ENCODE data around the gene USP22.

- TF ChIP-seq CTCF (conservative IDR thresholded peaks at IDR 0.05) (no peak), ZFX (IDR thresholded peaks at IDR 0.05) (no peak)
These were observed 44.2 kb downstream of the USP22 start for GRCh38 chr17:20998571-20999043.

All from C4-2B (cell line).